Liver (tissue), 3 donors: ENCODE results near the gene SOX13.

Experiments
- CTCF ChIP-seq: fragments of 150-350 bp; IDR thresholded peaks from 2 replicates; pipeline ENCODE4 v1.5.1; 2017; ENCODE audit warnings: improper control_type of control experiment, low read depth, low read length; ENCODE audit not compliant: missing input control
- FOXA1 ChIP-seq: IDR thresholded peaks from 2 replicates; pipeline ENCODE4 v1.6.1; 2016; ENCODE audit warnings: antibody characterized with exemption
- GABPA ChIP-seq, 2 donors: IDR thresholded peaks in 1 of 2; conservative IDR thresholded peaks in 1 of 2; 2 replicates each; pipeline ENCODE4 v1.6.1; 2016; ENCODE audit warnings: antibody characterized with exemption in 2 of 2, mild to moderate bottlenecking in 1 of 2, moderate library complexity in 1 of 2
- MAX ChIP-seq: IDR thresholded peaks from 2 replicates; pipeline ENCODE4 v1.6.1; 2016; ENCODE audit warnings: antibody characterized with exemption
- REST ChIP-seq: IDR thresholded peaks from 2 replicates; pipeline ENCODE4 v1.6.1; 2016; ENCODE audit warnings: antibody characterized with exemption, mild to moderate bottlenecking
- RXRA ChIP-seq, 2 donors: IDR thresholded peaks; 2 replicates each; pipeline ENCODE4 v1.6.1; 2017 to 2018; ENCODE audit warnings: antibody characterized with exemption in 2 of 2, mild to moderate bottlenecking in 1 of 2
- ZBTB33 ChIP-seq: IDR thresholded peaks from 2 replicates; pipeline ENCODE4 v1.6.1; 2016; ENCODE audit warnings: antibody characterized with exemption
- donor health status: healthy.
- donor health status: healthy.

GRCh38 chr1:204045430-204045829 is 27.5 kb upstream of the SOX13 start:
- no peak for TF ChIP-seq ZBTB33
- no peak for TF ChIP-seq CTCF
- TF ChIP-seq GABPA (IDR thresholded peaks at IDR 0.05 in 1 of 2, conservative IDR thresholded peaks at IDR 0.05 in 1 of 2) = no peak
- no peak for TF ChIP-seq FOXA1
- no peak for TF ChIP-seq MAX
- no peak for TF ChIP-seq RXRA (IDR thresholded peaks at IDR 0.05)
- no peak for TF ChIP-seq REST
